IMR-90 (cell line): ENCODE measurements around the gene DBI. TPM values are rescaled to one million over a fixed set of nuclear protein-coding genes. Genes with fewer than 3 reads are reported as not detected.

Source experiments
- ATAC-seq: fragments of 200-7000 bp; cut with Tn5 transposase; 2 replicates; pipeline ENCODE4 v1.9.1; 2020; ENCODE audit warnings: low read depth, mild to moderate bottlenecking, moderate library complexity
- BruUV-seq: library from RNA; stranded (reverse); fragments of 400-500 nt; replicated peaks from 2 replicates; lab custom pipeline; 2021; lab: Mats Ljungman, UMichigan
- CTCF ChIA-PET: fragments of 300-600 bp; formaldehyde crosslinking; extraction: SDS; loops from one replicate; lab custom pipeline; 2021; ENCODE audit warnings: antibody characterized with exemption; lab: Yijun Ruan, JAX
- POLR2A ChIA-PET: fragments of 300-600 bp; sonication (Branson Sonifier 250); formaldehyde crosslinking; loops from one replicate; lab custom pipeline; 2022; ENCODE audit warnings: antibody characterized with exemption; ENCODE audit not compliant: unreplicated experiment; lab: Charles Lee
- DNase-seq: peaks from one replicate; pipeline ENCODE4 v3.0.0; 2013
- H2AFZ ChIP-seq: replicated peaks from 2 replicates; pipeline ENCODE3; 2013; ENCODE audit warnings: low read length, mild to moderate bottlenecking; ENCODE audit not compliant: poor library complexity
- H2AK5ac ChIP-seq: 2 replicates; pipeline ENCODE4 v1.6.1; 2013; ENCODE audit warnings: low read depth, low read length, inconsistent platforms
- H2AK9ac ChIP-seq: replicated peaks from 2 replicates; pipeline ENCODE3; 2013; ENCODE audit warnings: mild to moderate bottlenecking, low read depth, low read length, moderate library complexity; ENCODE audit not compliant: poor library complexity
- H2BK120ac ChIP-seq: 2 replicates; pipeline ENCODE4 v1.6.1; 2013; ENCODE audit warnings: low read depth, low read length, inconsistent platforms
- H2BK15ac ChIP-seq: 3 replicates; pipeline ENCODE4 v1.6.1; 2013; ENCODE audit warnings: low read depth, low read length, inconsistent platforms
- H2BK20ac ChIP-seq: 2 replicates; pipeline ENCODE4 v1.6.1; 2013; ENCODE audit warnings: low read depth, mild to moderate bottlenecking, inconsistent platforms, low read length, moderate library complexity
- H2BK5ac ChIP-seq: 2 replicates; pipeline ENCODE4 v1.6.1; 2013; ENCODE audit warnings: mild to moderate bottlenecking, low read depth, low read length, inconsistent platforms; ENCODE audit not compliant: poor library complexity, severe bottlenecking
- H3K14ac ChIP-seq: replicated peaks from 2 replicates; pipeline ENCODE4 v1.6.1; 2013; ENCODE audit warnings: low read depth, low read length, inconsistent platforms
- H3K18ac ChIP-seq: 2 replicates; pipeline ENCODE4 v1.6.1; 2013; ENCODE audit warnings: low read depth, low read length, control low read depth
- H3K23ac ChIP-seq: 2 replicates; pipeline ENCODE4 v1.6.1; 2013; ENCODE audit warnings: low read depth, low read length, inconsistent platforms
- H3K27ac ChIP-seq: 2 replicates; pipeline ENCODE4 v1.5.1; 2013; ENCODE audit warnings: mild to moderate bottlenecking, control low read depth, low read length; ENCODE audit not compliant: insufficient read depth
- H3K27me3 ChIP-seq: 2 replicates; pipeline ENCODE4 v1.6.1; 2013; ENCODE audit warnings: low read length; ENCODE audit not compliant: control insufficient read depth, insufficient read depth
- H3K36me3 ChIP-seq: 2 replicates; pipeline ENCODE4 v1.6.1; 2013; ENCODE audit warnings: low read length, mixed read lengths; ENCODE audit not compliant: control insufficient read depth, insufficient read depth
- H3K4ac ChIP-seq: 2 replicates; pipeline ENCODE4 v1.6.1; 2013; ENCODE audit warnings: low read depth, low read length, inconsistent platforms
- H3K4me1 ChIP-seq: 2 replicates; pipeline ENCODE4 v1.6.1; 2013; ENCODE audit warnings: low read length, mixed read lengths; ENCODE audit not compliant: control insufficient read depth, insufficient read depth
- H3K4me2 ChIP-seq: 2 replicates; pipeline ENCODE4 v1.6.1; 2013; ENCODE audit warnings: low read depth, mild to moderate bottlenecking, control low read depth, low read length, moderate library complexity
- H3K4me3 ChIP-seq: 2 replicates; pipeline ENCODE4 v1.5.1; 2013; ENCODE audit warnings: low read depth, mild to moderate bottlenecking, control low read depth, low read length, moderate library complexity; ENCODE audit not compliant: insufficient read depth
- H3K56ac ChIP-seq: 2 replicates; pipeline ENCODE4 v1.6.1; 2013; ENCODE audit warnings: low read length, inconsistent platforms; ENCODE audit not compliant: insufficient read depth; ENCODE audit errors: extremely low read depth
- H3K79me1 ChIP-seq, 2 experiments: 2 replicates each; pipeline ENCODE4 v1.6.1; 2013; ENCODE audit warnings: low read length in 2 of 2, inconsistent platforms in 1 of 2, low read depth in 1 of 2
- H3K9ac ChIP-seq: 2 replicates; pipeline ENCODE4 v1.6.1; 2013; ENCODE audit warnings: low read depth, low read length, control low read depth
- H3K9me1 ChIP-seq: 2 replicates; pipeline ENCODE4 v1.6.1; 2013; ENCODE audit warnings: low read length, inconsistent platforms; ENCODE audit not compliant: insufficient read depth
- H3K9me3 ChIP-seq: 2 replicates; pipeline ENCODE4 v1.6.1; 2013; ENCODE audit warnings: low read length; ENCODE audit not compliant: control insufficient read depth, insufficient read depth
- H4K20me1 ChIP-seq: 2 replicates; pipeline ENCODE4 v1.6.1; 2013; ENCODE audit warnings: low read length, inconsistent platforms; ENCODE audit not compliant: insufficient read depth
- H4K5ac ChIP-seq: 2 replicates; pipeline ENCODE4 v1.6.1; 2013; ENCODE audit warnings: mild to moderate bottlenecking, low read depth, low read length, control low read depth
- H4K8ac ChIP-seq, 2 experiments: 2 replicates each; pipeline ENCODE4 v1.6.1; 2013; ENCODE audit warnings: low read depth in 2 of 2, low read length in 2 of 2, control low read depth in 1 of 2, inconsistent platforms in 1 of 2
- H4K91ac ChIP-seq: 2 replicates; pipeline ENCODE4 v1.6.1; 2013; ENCODE audit warnings: low read depth, low read length, inconsistent platforms; ENCODE audit not compliant: insufficient read depth
- BHLHE40 ChIP-seq: fragments of 150-350 bp; IDR thresholded peaks from 2 replicates; pipeline ENCODE4 v1.6.1; 2016; ENCODE audit warnings: mild to moderate bottlenecking, low read depth, low read length
- CEBPB ChIP-seq: IDR thresholded peaks from 2 replicates; pipeline ENCODE4 v1.6.1; 2012; ENCODE audit warnings: low read depth, low read length, improper control_type of control experiment
- CHD1 ChIP-seq: IDR thresholded peaks from 2 replicates; pipeline ENCODE4 v1.6.1; 2012; ENCODE audit warnings: low read depth, low read length, improper control_type of control experiment
- CTCF ChIP-seq: conservative IDR thresholded peaks from 2 replicates; pipeline ENCODE4 v1.5.1; 2012; ENCODE audit warnings: mild to moderate bottlenecking, low read depth, low read length, improper control_type of control experiment
- ELK1 ChIP-seq: fragments of 150-350 bp; IDR thresholded peaks from 2 replicates; pipeline ENCODE4 v1.6.1; 2016; ENCODE audit warnings: low read depth, mild to moderate bottlenecking, low read length, moderate library complexity, borderline replicate concordance
- FOS ChIP-seq: fragments of 150-350 bp; IDR thresholded peaks from 2 replicates; pipeline ENCODE4 v1.6.1; 2016; ENCODE audit warnings: low read depth, low read length
- MAFK ChIP-seq: IDR thresholded peaks from 2 replicates; pipeline ENCODE4 v1.6.1; 2012; ENCODE audit warnings: low read depth, low read length, improper control_type of control experiment
- MAZ ChIP-seq: IDR thresholded peaks from 2 replicates; pipeline ENCODE4 v1.6.1; 2012; ENCODE audit warnings: low read depth, mild to moderate bottlenecking, low read length, improper control_type of control experiment, moderate library complexity, borderline replicate concordance
- MXI1 ChIP-seq: IDR thresholded peaks from 2 replicates; pipeline ENCODE4 v1.6.1; 2012; ENCODE audit warnings: low read depth, mild to moderate bottlenecking, low read length, moderate library complexity, borderline replicate concordance
- NFE2L2 ChIP-seq: fragments of 150-350 bp; IDR thresholded peaks from 2 replicates; pipeline ENCODE4 v1.6.1; 2016; ENCODE audit warnings: low read depth, mild to moderate bottlenecking, low read length
- POLR2A ChIP-seq: IDR thresholded peaks from 2 replicates; pipeline ENCODE4 v1.6.1; 2012; ENCODE audit warnings: mild to moderate bottlenecking, low read depth, low read length
- RAD21 ChIP-seq: IDR thresholded peaks from 2 replicates; pipeline ENCODE4 v1.6.1; 2012; ENCODE audit warnings: low read length, improper control_type of control experiment
- RCOR1 ChIP-seq: IDR thresholded peaks from 2 replicates; pipeline ENCODE4 v1.6.1; 2012; ENCODE audit warnings: mild to moderate bottlenecking, low read length, improper control_type of control experiment; ENCODE audit not compliant: insufficient replicate concordance
- RFX5 ChIP-seq: IDR thresholded peaks from 2 replicates; pipeline ENCODE4 v1.8.0; 2012; ENCODE audit warnings: low read depth, mild to moderate bottlenecking, low read length, moderate library complexity
- SMC3 ChIP-seq: fragments of 150-350 bp; IDR thresholded peaks from 2 replicates; pipeline ENCODE4 v1.6.1; 2016; ENCODE audit warnings: low read depth, mild to moderate bottlenecking, antibody characterized with exemption, low read length, moderate library complexity
- WGBS, 2 experiments: methylation state at CpG; one replicate each; pipeline versions ENCODE4 v1.1.5 to v1.1.7; 2013; ENCODE audit warnings: missing lambda C conversion rate in 2 of 2; ENCODE audit not compliant: insufficient read length in 1 of 2; ENCODE audit errors: extremely low coverage in 2 of 2; 5-methylcytosine and 5-hydroxymethylcytosine counted together
- dilution Hi-C: fragments of 300-500 bp; cut with HindIII; formaldehyde crosslinking; loops from one replicate; pipeline ENCODE4 v1.14.3; 2018; ENCODE audit warnings: low sequenced_read_pairs; ENCODE audit not compliant: unreplicated experiment
- in situ Hi-C: fragments of 300-500 bp; cut with MboI; formaldehyde crosslinking; loops from 3 replicates; pipeline ENCODE4 v1.14.3; 2019; ENCODE audit warnings: low sequenced_read_pairs, inconsistent platforms, mixed read lengths
- intact Hi-C: fragments of 100-400 bp; cut with micrococcal nuclease; formaldehyde crosslinking; loops from 2 replicates; pipeline ENCODE4 v1.10.0; 2022
- polyA plus RNA-seq, 3 experiments: library from polyadenylated mRNA; depleted of rRNA; stranded (reverse); fragments of >200 nt; gene quantifications; 2 replicates each; pipeline ENCODE4 v1.2.3, GENCODE V29; 2012; ENCODE audit warnings: low replicate concordance in 1 of 3
- total RNA-seq: library from RNA; depleted of rRNA; stranded (reverse); fragments of >200 nt; gene quantifications from 2 replicates; pipeline ENCODE4 v1.2.3, GENCODE V29; 2012
- TF ChIP-seq, protein P1 (sequence below): fragments of 150-350 bp; IDR thresholded peaks from 2 replicates; pipeline ENCODE4 v1.6.1; 2017; ENCODE audit warnings: mild to moderate bottlenecking, antibody characterized with exemption, low read length, low read depth

Gene DBI
- total and polyA plus RNA-seq, 2 of the 4 experiments (the other 2 are of a cell fraction): 42.5 to 278 TPM

- dilution Hi-C loops (no loop called here), intact Hi-C loops (loop anchor here (5.0 kb wide), 1 partner anchor 393 kb away; no protein-coding TSS in a partner anchor), in situ Hi-C loops (no loop called here)
- Histone ChIP-seq H3K23ac (no peak overlapping the region), H3K27me3 (peaks cover 3% of the 10 kb centered on the region), H3K9me3 (no peaks in the 10 kb centered on the region), H2AFZ (no peak overlapping the region), H3K4me1 (no peaks in the 10 kb centered on the region), H4K91ac (no peak overlapping the region), H4K20me1 (no peaks in the 10 kb centered on the region), H4K5ac (no peak overlapping the region), H3K18ac (no peak overlapping the region), H4K8ac (no peak overlapping the region), H3K4me3 (no peak overlapping the region), H3K9ac (no peak overlapping the region), H3K4ac (no peak overlapping the region), H2BK20ac (no peak overlapping the region), H3K9me1 (no peaks in the 10 kb centered on the region), H3K14ac (no peak overlapping the region), H3K4me2 (no peak overlapping the region), H3K56ac (no peak overlapping the region), H3K36me3 (no peaks in the 10 kb centered on the region), H3K27ac (no peak overlapping the region), H2AK9ac (no peak overlapping the region), H2AK5ac (no peak overlapping the region), H2BK5ac (no peak overlapping the region), H2BK15ac (no peak overlapping the region), H2BK120ac (no peak overlapping the region), H3K79me1 (no peaks in the 10 kb centered on the region)
- WGBS, 2 experiments: no CpG with 5 or more reads among the region's 2 CpGs
- ATAC-seq (no peak), DNase-seq (no peak)
- no TSS peak for BruUV-seq
- TF ChIP-seq ELK1: no peak
- no peak for TF ChIP-seq CEBPB
- TF ChIP-seq RCOR1: no peak
- TF ChIP-seq BHLHE40: no peak
- no peak for TF ChIP-seq RAD21
- no peak for TF ChIP-seq MAZ
- TF ChIP-seq, protein P1, sequence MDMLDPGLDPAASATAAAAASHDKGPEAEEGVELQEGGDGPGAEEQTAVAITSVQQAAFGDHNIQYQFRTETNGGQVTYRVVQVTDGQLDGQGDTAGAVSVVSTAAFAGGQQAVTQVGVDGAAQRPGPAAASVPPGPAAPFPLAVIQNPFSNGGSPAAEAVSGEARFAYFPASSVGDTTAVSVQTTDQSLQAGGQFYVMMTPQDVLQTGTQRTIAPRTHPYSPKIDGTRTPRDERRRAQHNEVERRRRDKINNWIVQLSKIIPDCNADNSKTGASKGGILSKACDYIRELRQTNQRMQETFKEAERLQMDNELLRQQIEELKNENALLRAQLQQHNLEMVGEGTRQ: no peak
- TF ChIP-seq SMC3: no peak
- no peak for TF ChIP-seq MXI1
- no peak for TF ChIP-seq FOS
- TF ChIP-seq NFE2L2: no peak
- TF ChIP-seq MAFK: no peak
- TF ChIP-seq CHD1: no peak
- TF ChIP-seq RFX5: no peak
- TF ChIP-seq POLR2A: no peak
- no peak for TF ChIP-seq CTCF
- ChIA-PET POLR2A (no interaction called here), CTCF (interaction anchor here (0.5 kb wide), 1 partner anchor 1762 kb away, joined by 3 read pairs; no protein-coding TSS in a partner anchor)
Observed at GRCh38 chr2:119405151-119405550, 38.4 kb downstream of the DBI start.
